H9 (cell line): ENCODE results near the gene CDH4. TPM values are rescaled to one million over a fixed set of nuclear protein-coding genes. Genes with fewer than 3 reads are reported as not detected.
A peak's percentile ranks its signal among the peaks of the same experiment; 100 is the strongest.

Experiments used
- DNase-seq: peaks from one replicate; pipeline ENCODE4 v3.0.0-alpha.2; 2017
- H2AFZ ChIP-seq: one replicate; pipeline ENCODE4 v1.6.1; 2013; ENCODE audit warnings: mild to moderate bottlenecking, low read length, control low read depth, moderate library complexity
- H2AK5ac ChIP-seq: 2 replicates; pipeline ENCODE4 v1.6.1; 2013; ENCODE audit warnings: low read length, control low read depth, mixed read lengths; ENCODE audit not compliant: insufficient read length
- H2BK120ac ChIP-seq: one replicate; pipeline ENCODE4 v1.6.1; 2013; ENCODE audit warnings: low read depth, mild to moderate bottlenecking, low read length, control low read depth, inconsistent platforms; ENCODE audit not compliant: poor library complexity, severe bottlenecking
- H2BK12ac ChIP-seq: 2 replicates; pipeline ENCODE4 v1.6.1; 2013; ENCODE audit warnings: low read length, control low read depth, mixed read lengths, low read depth; ENCODE audit not compliant: insufficient read length
- H2BK15ac ChIP-seq: 2 replicates; pipeline ENCODE4 v1.6.1; 2013; ENCODE audit warnings: low read depth, low read length, control low read depth
- H2BK20ac ChIP-seq: one replicate; pipeline ENCODE4 v1.6.1; 2013; ENCODE audit warnings: low read depth, mild to moderate bottlenecking, low read length, control low read depth, inconsistent platforms; ENCODE audit not compliant: poor library complexity, severe bottlenecking
- H2BK5ac ChIP-seq: 2 replicates; pipeline ENCODE4 v1.6.1; 2013; ENCODE audit warnings: low read length, control low read depth, mixed read lengths; ENCODE audit not compliant: insufficient read length
- H3K14ac ChIP-seq: 2 replicates; pipeline ENCODE4 v1.6.1; 2013; ENCODE audit warnings: low read length, control low read depth; ENCODE audit not compliant: insufficient read depth
- H3K18ac ChIP-seq: 2 replicates; pipeline ENCODE4 v1.6.1; 2013; ENCODE audit warnings: low read depth, mild to moderate bottlenecking, mixed read lengths, low read length, control low read depth; ENCODE audit not compliant: insufficient read length
- H3K23ac ChIP-seq: 2 replicates; pipeline ENCODE4 v1.6.1; 2013; ENCODE audit warnings: low read length, control low read depth, mixed read lengths, low read depth; ENCODE audit not compliant: insufficient read length
- H3K23me2 ChIP-seq: 2 replicates; pipeline ENCODE4 v1.6.1; 2013; ENCODE audit warnings: low read depth, mild to moderate bottlenecking, mixed read lengths, low read length, control low read depth; ENCODE audit not compliant: insufficient read length, poor library complexity, severe bottlenecking
- H3K27ac ChIP-seq: 2 replicates; pipeline ENCODE4 v1.5.1; 2013; ENCODE audit warnings: low read length, control low read depth, mixed read lengths, low read depth; ENCODE audit not compliant: insufficient read length
- H3K27me3 ChIP-seq: 2 replicates; pipeline ENCODE4 v1.6.1; 2013; ENCODE audit warnings: low read length, control low read depth, inconsistent platforms; ENCODE audit not compliant: insufficient read depth
- H3K4ac ChIP-seq: 2 replicates; pipeline ENCODE4 v1.6.1; 2013; ENCODE audit warnings: low read depth, mild to moderate bottlenecking, control low read depth, inconsistent platforms, low read length, moderate library complexity
- H3K4me1 ChIP-seq: 2 replicates; pipeline ENCODE4 v1.6.1; 2013; ENCODE audit warnings: low read length, control low read depth, inconsistent platforms; ENCODE audit not compliant: insufficient read depth
- H3K4me2 ChIP-seq: 2 replicates; pipeline ENCODE4 v1.6.1; 2013; ENCODE audit warnings: low read length, control low read depth, mixed read lengths; ENCODE audit not compliant: insufficient read length, insufficient read depth
- H3K56ac ChIP-seq: 2 replicates; pipeline ENCODE4 v1.6.1; 2013; ENCODE audit warnings: low read depth, mild to moderate bottlenecking, mixed read lengths, low read length, control low read depth; ENCODE audit not compliant: insufficient read length
- H3K79me1 ChIP-seq: 2 replicates; pipeline ENCODE4 v1.6.1; 2013; ENCODE audit warnings: low read depth, mild to moderate bottlenecking, moderate library complexity, low read length, control low read depth, inconsistent platforms; ENCODE audit not compliant: insufficient read depth, poor library complexity, severe bottlenecking
- H3K79me2 ChIP-seq: 2 replicates; pipeline ENCODE4 v1.6.1; 2013; ENCODE audit warnings: low read length, control low read depth, inconsistent platforms; ENCODE audit not compliant: insufficient read depth
- H3K9ac ChIP-seq: 2 replicates; pipeline ENCODE4 v1.6.1; 2013; ENCODE audit warnings: low read length, control low read depth, mixed read lengths; ENCODE audit not compliant: insufficient read length; ENCODE audit errors: extremely low read depth
- H3K9me3 ChIP-seq: one replicate; pipeline ENCODE4 v1.6.1; 2013; ENCODE audit warnings: low read depth, low read length, inconsistent platforms; ENCODE audit not compliant: control insufficient read depth
- H3T11ph ChIP-seq: one replicate; pipeline ENCODE4 v1.6.1; 2013; ENCODE audit warnings: mild to moderate bottlenecking, low read length, control low read depth, inconsistent platforms
- H4K20me1 ChIP-seq: one replicate; pipeline ENCODE4 v1.6.1; 2013; ENCODE audit not compliant: control insufficient read depth, insufficient read length, insufficient read depth
- H4K5ac ChIP-seq: 2 replicates; pipeline ENCODE4 v1.6.1; 2013; ENCODE audit warnings: low read depth, mild to moderate bottlenecking, mixed read lengths, low read length, control low read depth; ENCODE audit not compliant: insufficient read length
- H4K8ac ChIP-seq: replicated peaks from 2 replicates; pipeline ENCODE4 v1.6.1; 2013; ENCODE audit warnings: low read length, control low read depth, mixed read lengths, low read depth; ENCODE audit not compliant: insufficient read length
- H4K91ac ChIP-seq: 2 replicates; pipeline ENCODE4 v1.6.1; 2013; ENCODE audit warnings: low read depth, mild to moderate bottlenecking, moderate library complexity, mixed read lengths, low read length, control low read depth; ENCODE audit not compliant: insufficient read length
- H3K27ac Mint-ChIP-seq, 3 experiments: 2 replicates in 2 of 3; 3 replicates in 1 of 3; pipeline ENCODE4 v1.8.0; 2020 to 2021; ENCODE audit warnings: mixed read lengths in 3 of 3, mild to moderate bottlenecking in 1 of 3, moderate library complexity in 1 of 3
- H3K27me3 Mint-ChIP-seq: 2 replicates; pipeline ENCODE4 v1.8.0; 2021; ENCODE audit warnings: low read depth, mild to moderate bottlenecking, moderate library complexity, mixed read lengths
- H3K36me3 Mint-ChIP-seq, 3 experiments: 2 replicates in 2 of 3; 3 replicates in 1 of 3; pipeline ENCODE4 v1.8.0; 2020 to 2021; ENCODE audit warnings: low read depth in 3 of 3, mixed read lengths in 3 of 3; ENCODE audit not compliant: insufficient read depth in 1 of 3
- H3K4me1 Mint-ChIP-seq, 2 experiments: 2 replicates each; pipeline ENCODE4 v1.8.0; 2020; ENCODE audit warnings: mixed read lengths in 2 of 2
- H3K4me3 Mint-ChIP-seq, 2 experiments: 2 replicates in 1 of 2; 3 replicates in 1 of 2; pipeline ENCODE4 v1.8.0; 2020 to 2021; ENCODE audit warnings: mild to moderate bottlenecking in 2 of 2, mixed read lengths in 2 of 2, moderate library complexity in 1 of 2
- H3K9me3 Mint-ChIP-seq, 2 experiments: 2 replicates in 1 of 2; 3 replicates in 1 of 2; pipeline ENCODE4 v1.8.0; 2020; ENCODE audit warnings: mild to moderate bottlenecking in 2 of 2, mixed read lengths in 2 of 2, moderate library complexity in 1 of 2
- WGBS: extraction: QIAGEN DNeasy Blood & Tissue Kit; methylation state at CpG from one replicate; pipeline ENCODE4 v1.1.7; 2013; ENCODE audit warnings: missing lambda C conversion rate, low lambda C conversion rate, mixed read lengths; ENCODE audit not compliant: insufficient read length; ENCODE audit errors: extremely low coverage; 5-methylcytosine and 5-hydroxymethylcytosine counted together
- total RNA-seq: library from RNA; stranded (reverse); gene quantifications from 2 replicates; pipeline ENCODE4 v1.2.1, GENCODE V29; 2021
- TF ChIP-seq, protein P1 (sequence below): fragments of 200-600 bp; sonication (generic); conservative IDR thresholded peaks from 3 replicates; pipeline ENCODE4 v1.8.0; 2021; ENCODE audit warnings: antibody characterized with exemption, mild to moderate bottlenecking

CDH4 gene
- total RNA-seq, 1 experiment from 2014 or later, result 3.0 TPM

DNA sequence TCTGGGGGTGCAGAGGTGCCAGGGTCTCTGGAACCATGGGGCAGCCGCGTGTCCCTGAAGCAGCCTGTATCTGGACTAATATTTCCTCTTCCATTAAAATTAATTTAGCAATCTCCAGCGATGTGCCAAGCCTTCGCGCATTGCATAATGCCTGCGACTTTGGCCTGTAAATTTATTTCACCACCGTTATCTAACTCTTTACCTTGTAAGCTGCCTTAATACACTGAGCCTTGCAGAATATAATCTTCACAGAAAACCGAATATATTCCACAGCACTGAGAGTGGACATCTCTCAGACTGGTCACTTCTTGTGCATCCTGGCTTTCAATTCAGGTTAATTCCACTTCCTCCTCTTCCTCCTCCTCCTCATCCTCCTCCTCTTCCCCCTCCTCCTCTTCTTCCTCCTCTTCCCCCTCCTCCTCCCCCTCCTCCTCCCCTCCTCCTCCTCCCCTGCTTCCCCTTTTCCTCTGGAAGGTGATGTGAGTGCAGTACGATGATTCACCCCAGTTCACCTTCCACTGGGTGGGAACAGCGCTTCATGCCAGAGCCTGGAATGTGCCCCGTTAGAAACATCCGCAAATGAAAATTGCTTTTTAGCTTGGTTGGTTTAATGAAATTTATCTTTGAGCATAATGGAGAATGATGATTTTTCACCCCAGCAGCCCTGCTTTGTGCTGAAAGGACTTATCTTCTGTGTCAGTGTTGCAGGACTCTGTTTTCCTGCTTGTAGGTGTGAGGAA, 101.4 kb downstream of the CDH4 start:
- H3K9me3 Mint-ChIP-seq, result 0 out of 5 replicates have a peak, but pooled peaks cover 0 to 2% of the 10 kb centered on the region in 2 experiments
- Histone ChIP-seq H3K79me2 (no peaks in the 10 kb centered on the region), H3K9me3 (no peaks in the 10 kb centered on the region), H2BK5ac (no peak overlapping the region), H4K5ac (no peak overlapping the region), H2BK20ac (no peak overlapping the region), H2BK15ac (no peak overlapping the region), H2BK120ac (no peak overlapping the region), H3T11ph (no peak overlapping the region), H3K23me2 (peaks cover 3% of the 10 kb centered on the region), H4K20me1 (no peaks in the 10 kb centered on the region), H4K8ac (no peak overlapping the region), H2BK12ac (no peak overlapping the region), H3K18ac (no peak overlapping the region), H3K27me3 (peaks cover 16% of the 10 kb centered on the region; the same call in 1 of the 2 replicates), H3K4me2 (no peak overlapping the region), H2AFZ (no peak overlapping the region), H3K27ac (no peak overlapping the region), H4K91ac (no peak overlapping the region), H3K23ac (no peak overlapping the region), H3K4me1 (peaks cover 4% of the 10 kb centered on the region; the same call in 1 of the 2 replicates), H3K14ac (no peak overlapping the region), H3K79me1 (no peaks in the 10 kb centered on the region), H3K4ac (no peak overlapping the region), H2AK5ac (no peak overlapping the region), H3K56ac (no peak overlapping the region), H3K9ac (no peak overlapping the region)
- no CpG with 5 or more reads among the region's 12 CpGs for WGBS
- TF ChIP-seq, protein P1, sequence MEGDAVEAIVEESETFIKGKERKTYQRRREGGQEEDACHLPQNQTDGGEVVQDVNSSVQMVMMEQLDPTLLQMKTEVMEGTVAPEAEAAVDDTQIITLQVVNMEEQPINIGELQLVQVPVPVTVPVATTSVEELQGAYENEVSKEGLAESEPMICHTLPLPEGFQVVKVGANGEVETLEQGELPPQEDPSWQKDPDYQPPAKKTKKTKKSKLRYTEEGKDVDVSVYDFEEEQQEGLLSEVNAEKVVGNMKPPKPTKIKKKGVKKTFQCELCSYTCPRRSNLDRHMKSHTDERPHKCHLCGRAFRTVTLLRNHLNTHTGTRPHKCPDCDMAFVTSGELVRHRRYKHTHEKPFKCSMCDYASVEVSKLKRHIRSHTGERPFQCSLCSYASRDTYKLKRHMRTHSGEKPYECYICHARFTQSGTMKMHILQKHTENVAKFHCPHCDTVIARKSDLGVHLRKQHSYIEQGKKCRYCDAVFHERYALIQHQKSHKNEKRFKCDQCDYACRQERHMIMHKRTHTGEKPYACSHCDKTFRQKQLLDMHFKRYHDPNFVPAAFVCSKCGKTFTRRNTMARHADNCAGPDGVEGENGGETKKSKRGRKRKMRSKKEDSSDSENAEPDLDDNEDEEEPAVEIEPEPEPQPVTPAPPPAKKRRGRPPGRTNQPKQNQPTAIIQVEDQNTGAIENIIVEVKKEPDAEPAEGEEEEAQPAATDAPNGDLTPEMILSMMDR, result no peak
- H3K4me1 Mint-ChIP-seq, result peaks cover 47 to 48% of the 10 kb centered on the region in 2 experiments
- DNase-seq, result no peak
- 0 out of 5 replicates have a peak overlapping the region, but pooled peaks of 1 of the 2 experiments have one; percentile 3 for H3K4me3 Mint-ChIP-seq
- H3K27ac Mint-ChIP-seq, result no peak overlapping the region; a peak in 1 of 7 replicates
- peaks cover 0 to 3% (median 2%) of the 10 kb centered on the region in 3 experiments; a peak in 4 of 7 replicates for H3K36me3 Mint-ChIP-seq
- peaks cover 68% of the 10 kb centered on the region for H3K27me3 Mint-ChIP-seq
